Testis (tissue), 3 donors: ENCODE results near the gene DIPK1C. TPM values are rescaled to one million over a fixed set of nuclear protein-coding genes. Genes with fewer than 3 reads are reported as not detected.

Source experiments
- DNase-seq: peaks from one replicate; pipeline ENCODE4 v3.0.0-alpha.2; 2019
- H3K27ac ChIP-seq, 2 donors: fragments of 200-600 bp; sonication (generic); one replicate each; pipeline ENCODE4 v1.5.1; 2019
- H3K27me3 ChIP-seq: fragments of 200-600 bp; sonication (generic); one replicate; pipeline ENCODE4 v1.5.1; 2019
- H3K36me3 ChIP-seq: fragments of 200-600 bp; sonication (generic); one replicate; pipeline ENCODE4 v1.5.1; 2017; ENCODE audit warnings: low read depth; ENCODE audit errors: missing control alignments
- H3K4me1 ChIP-seq: fragments of 200-600 bp; sonication (generic); one replicate; pipeline ENCODE4 v1.5.1; 2019
- H3K4me3 ChIP-seq, 2 donors: fragments of 200-600 bp; sonication (generic); one replicate each; pipeline ENCODE4 v1.5.1; 2017 to 2019
- H3K9me3 ChIP-seq: fragments of 200-600 bp; sonication (generic); one replicate; pipeline ENCODE4 v1.5.1; 2017
- POLR2A ChIP-seq: fragments of 450-650 bp; IDR thresholded peaks from one replicate; pipeline ENCODE4 v1.6.1; 2017; ENCODE audit warnings: antibody characterized with exemption, mild to moderate bottlenecking, moderate library complexity
- WGBS, 2 donors: methylation state at CpG; one replicate each; pipeline ENCODE4 v1.1.5; 2018; 5-methylcytosine and 5-hydroxymethylcytosine counted together
- intact Hi-C: fragments of 100-400 bp; cut with DNase I; formaldehyde crosslinking; loops from one replicate; pipeline ENCODE4 v1.15.1; 2023; ENCODE audit warnings: low total_unique reads
- polyA plus RNA-seq: library from polyadenylated mRNA; stranded (reverse); fragments of 350-450 nt; fragmentation: Illumina TruSeq; extraction: RNeasy Lipid Tissue Mini Kit (QIAGEN cat#74804); gene quantifications from one replicate; pipeline ENCODE4 v1.2.3, GENCODE V29; 2014; ENCODE audit warnings: low read depth, low replicate concordance; ENCODE audit not compliant: insufficient read depth
- total RNA-seq, 2 donors: library from RNA; depleted of rRNA; stranded (reverse); fragments of >200 nt; gene quantifications; one replicate each; pipeline ENCODE4 v1.2.3, GENCODE V29; 2016
- TF ChIP-seq, protein P1 (sequence below), 3 experiments: fragments of 450-650 bp in 2 of 3; fragments of 200-600 bp in 1 of 3; sonication (generic) in 1 of 3; IDR thresholded peaks; one replicate each; pipeline ENCODE4 v1.5.1; 2016 to 2019; ENCODE audit warnings: antibody characterized with exemption in 3 of 3, mild to moderate bottlenecking in 2 of 3, moderate library complexity in 1 of 3

The DIPK1C gene
- total and polyA plus RNA-seq, 3 donors from 2014 or later, result 9.3 to 17.0 (median 16.2) TPM

DNA sequence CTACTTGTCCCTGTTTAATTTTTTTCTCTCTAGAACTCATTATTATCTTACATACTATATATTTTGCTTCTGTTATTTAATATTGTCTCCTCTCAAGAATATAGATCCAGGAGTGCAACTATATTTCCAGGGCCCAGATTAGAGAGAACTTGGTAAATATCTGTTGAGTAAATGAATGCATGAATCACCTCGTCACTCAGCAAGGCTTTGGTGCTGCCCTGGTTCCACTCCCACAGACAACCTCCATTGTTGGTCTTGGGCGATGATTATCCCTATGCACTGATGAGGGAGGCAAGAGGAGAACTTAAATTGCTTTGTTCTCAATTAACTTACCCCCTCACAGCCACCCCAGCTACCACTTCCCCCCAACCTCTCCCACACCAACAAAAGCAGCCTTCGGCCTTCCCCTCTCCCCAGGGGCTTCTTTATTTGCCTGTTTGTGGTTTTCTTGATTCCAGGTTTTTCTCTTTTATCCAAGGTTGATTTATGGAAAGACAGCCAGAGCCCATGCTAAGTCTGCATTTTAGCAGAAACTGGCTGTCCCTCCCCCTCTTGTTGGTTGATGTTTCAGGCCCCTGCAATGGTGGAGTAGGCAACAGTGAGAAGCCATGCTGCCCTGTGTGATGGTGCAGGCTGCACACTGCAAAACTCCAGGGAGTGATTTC, 17.0 kb upstream of the DIPK1C start:
- Histone ChIP-seq H3K4me1 (peaks cover 8% of the 10 kb centered on the region), H3K27ac (no peak overlapping the region), H3K4me3 (no peak overlapping the region), H3K36me3 (no peaks in the 10 kb centered on the region), H3K27me3 (no peaks in the 10 kb centered on the region), H3K9me3 (no peaks in the 10 kb centered on the region)
- 80 to 86% methylated on average over 3 of the region's 3 CpGs for WGBS, 2 donors
- TF ChIP-seq, protein P1, sequence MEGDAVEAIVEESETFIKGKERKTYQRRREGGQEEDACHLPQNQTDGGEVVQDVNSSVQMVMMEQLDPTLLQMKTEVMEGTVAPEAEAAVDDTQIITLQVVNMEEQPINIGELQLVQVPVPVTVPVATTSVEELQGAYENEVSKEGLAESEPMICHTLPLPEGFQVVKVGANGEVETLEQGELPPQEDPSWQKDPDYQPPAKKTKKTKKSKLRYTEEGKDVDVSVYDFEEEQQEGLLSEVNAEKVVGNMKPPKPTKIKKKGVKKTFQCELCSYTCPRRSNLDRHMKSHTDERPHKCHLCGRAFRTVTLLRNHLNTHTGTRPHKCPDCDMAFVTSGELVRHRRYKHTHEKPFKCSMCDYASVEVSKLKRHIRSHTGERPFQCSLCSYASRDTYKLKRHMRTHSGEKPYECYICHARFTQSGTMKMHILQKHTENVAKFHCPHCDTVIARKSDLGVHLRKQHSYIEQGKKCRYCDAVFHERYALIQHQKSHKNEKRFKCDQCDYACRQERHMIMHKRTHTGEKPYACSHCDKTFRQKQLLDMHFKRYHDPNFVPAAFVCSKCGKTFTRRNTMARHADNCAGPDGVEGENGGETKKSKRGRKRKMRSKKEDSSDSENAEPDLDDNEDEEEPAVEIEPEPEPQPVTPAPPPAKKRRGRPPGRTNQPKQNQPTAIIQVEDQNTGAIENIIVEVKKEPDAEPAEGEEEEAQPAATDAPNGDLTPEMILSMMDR (IDR thresholded peaks at IDR 0.05), result no peak
- TF ChIP-seq POLR2A, result no peak
- intact Hi-C loops, result loop anchor here (10.0 kb wide), 1 partner anchor 119 kb away; no protein-coding TSS in a partner anchor
- no peak for DNase-seq

DNA sequence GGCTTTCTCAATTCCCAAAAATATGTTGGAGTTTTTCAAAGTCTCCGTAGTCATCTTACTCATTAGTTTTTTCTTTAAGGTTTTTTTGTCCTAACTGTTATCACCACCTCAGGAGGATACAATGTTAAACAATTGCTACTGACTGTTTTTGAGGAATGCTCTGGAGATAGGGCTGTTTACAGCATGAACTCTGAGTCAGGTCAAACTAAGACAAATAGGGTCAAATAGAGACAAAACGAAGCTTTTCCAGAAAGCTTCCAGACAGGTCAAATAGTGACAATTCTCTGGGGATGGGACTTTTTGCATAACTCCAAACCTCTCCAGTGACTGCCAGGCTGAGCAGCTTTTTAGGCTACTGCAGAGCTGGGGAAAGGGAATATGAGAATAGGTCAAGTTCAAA, 15.2 kb upstream of the DIPK1C start:
- Histone ChIP-seq H3K9me3 (no peaks in the 10 kb centered on the region), H3K4me1 (peaks cover 8% of the 10 kb centered on the region), H3K36me3 (no peaks in the 10 kb centered on the region), H3K27ac (peak overlapping the region in 1 of 2 donors; percentile 3), H3K4me3 (no peak overlapping the region), H3K27me3 (no peaks in the 10 kb centered on the region)
- DNase-seq, result no peak
- WGBS, 2 donors, result 17 to 49% methylated on average over 2 of the region's 2 CpGs
- TF ChIP-seq POLR2A, result no peak
- intact Hi-C loops, result loop anchor here (10.0 kb wide), 1 partner anchor 118 kb away; no protein-coding TSS in a partner anchor

DNA sequence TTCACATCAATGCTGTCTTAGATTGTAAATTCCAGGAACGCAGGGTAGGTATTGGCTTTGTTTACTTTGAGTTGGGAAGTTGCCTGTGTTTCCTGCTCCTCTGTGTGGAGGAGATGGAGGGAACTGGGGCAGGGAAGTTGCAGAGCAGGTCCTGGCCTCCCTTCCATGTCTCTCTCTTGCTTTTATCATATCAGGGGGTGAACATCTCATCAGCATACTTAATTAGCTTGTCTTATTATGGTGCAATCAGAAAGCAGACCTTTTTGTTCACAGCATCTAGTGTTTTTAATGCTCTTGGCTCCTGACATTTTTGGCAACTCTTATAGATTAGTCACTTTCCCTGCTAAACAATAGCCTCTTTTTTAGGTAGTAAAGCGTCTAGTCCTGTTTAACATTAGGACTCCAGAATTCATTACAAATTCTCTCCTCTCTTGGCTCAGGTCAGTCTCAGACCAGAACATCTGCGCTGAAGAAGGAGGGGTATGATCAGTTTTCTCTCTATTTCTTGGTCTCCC, 11.5 kb upstream of the DIPK1C start:
- no peaks in the 10 kb centered on the region for H3K36me3 ChIP-seq
- no peak overlapping the region for H3K27ac ChIP-seq
- H3K4me1 ChIP-seq, result peaks cover 8% of the 10 kb centered on the region
- H3K27me3 ChIP-seq, result no peaks in the 10 kb centered on the region
- DNase-seq, result no peak
- H3K9me3 ChIP-seq, result no peaks in the 10 kb centered on the region
- no peak overlapping the region for H3K4me3 ChIP-seq
- intact Hi-C loops, result no loop called here
- WGBS, 2 donors, result 34 to 58% methylated on average over 3 of the region's 3 CpGs
- TF ChIP-seq, protein P1 (IDR thresholded peaks at IDR 0.05), result no peak
- no peak for TF ChIP-seq POLR2A

DNA sequence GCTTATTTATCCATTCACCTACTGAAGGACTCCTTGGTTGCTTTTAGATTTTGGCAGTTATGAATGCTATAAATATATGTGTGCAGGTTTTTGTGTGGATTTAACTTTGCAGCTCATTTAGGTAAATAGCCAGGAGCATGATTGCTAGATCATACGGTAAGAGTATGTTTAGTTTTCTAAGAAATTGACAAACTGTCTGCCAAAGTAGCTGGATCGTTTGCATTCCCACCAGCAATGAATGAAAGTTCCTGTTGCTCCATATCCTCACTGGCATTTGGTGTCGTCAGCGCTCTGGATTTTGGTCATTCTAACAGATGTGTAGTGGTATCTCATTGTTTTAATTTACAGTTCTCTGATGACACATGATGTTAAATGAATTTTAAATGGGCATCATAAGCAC, 8.7 kb upstream of the DIPK1C start:
- TF ChIP-seq POLR2A, result no peak
- TF ChIP-seq, protein P1 (IDR thresholded peaks at IDR 0.05), result no peak
- H3K27ac ChIP-seq, result no peak overlapping the region
- no peaks in the 10 kb centered on the region for H3K27me3 ChIP-seq
- WGBS, 2 donors, result 96 to 97% methylated on average over 4 of the region's 4 CpGs
- H3K4me1 ChIP-seq, result no peaks in the 10 kb centered on the region
- no peaks in the 10 kb centered on the region for H3K9me3 ChIP-seq
- no peaks in the 10 kb centered on the region for H3K36me3 ChIP-seq
- H3K4me3 ChIP-seq, result no peak overlapping the region
- intact Hi-C loops, result no loop called here
- DNase-seq, result no peak

DNA sequence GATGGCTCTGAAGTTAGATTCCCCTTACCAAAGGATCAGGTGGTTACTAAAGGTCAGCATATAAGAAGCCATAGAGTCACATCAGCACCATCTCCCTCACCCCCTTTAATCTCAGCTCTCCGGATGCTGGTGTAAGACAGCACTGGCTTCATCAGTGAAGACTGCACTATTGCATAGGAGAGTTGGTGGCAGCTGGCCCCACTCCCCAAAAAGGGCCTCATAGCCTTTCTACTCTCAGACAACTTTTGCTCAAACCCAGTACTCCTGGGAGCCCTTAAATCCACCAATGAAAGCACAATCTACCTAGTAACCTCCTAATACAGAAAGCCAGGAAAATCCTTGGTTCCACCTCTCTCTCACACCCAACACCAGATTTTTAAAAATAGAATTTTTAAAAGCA, 6.9 kb upstream of the DIPK1C start:
- Histone ChIP-seq H3K36me3 (no peaks in the 10 kb centered on the region), H3K27me3 (no peaks in the 10 kb centered on the region), H3K4me1 (no peaks in the 10 kb centered on the region), H3K27ac (no peak overlapping the region), H3K4me3 (no peak overlapping the region), H3K9me3 (no peaks in the 10 kb centered on the region)
- intact Hi-C loops, result no loop called here
- whole genome bisulfite sequencing, 2 donors, result 82 to 100% methylated on average over 1 of the region's 1 CpG
- no peak for DNase-seq
- TF ChIP-seq, protein P1 (IDR thresholded peaks at IDR 0.05), result no peak
- TF ChIP-seq POLR2A, result no peak
